NCI-H345 (cell line): ENCODE results near the gene ZHX3.

Experiments used
- DNase-seq: peaks from one replicate; lab custom pipeline; 2025; lab: John Stamatoyannopoulos, UW

ZHX3 gene

DNA sequence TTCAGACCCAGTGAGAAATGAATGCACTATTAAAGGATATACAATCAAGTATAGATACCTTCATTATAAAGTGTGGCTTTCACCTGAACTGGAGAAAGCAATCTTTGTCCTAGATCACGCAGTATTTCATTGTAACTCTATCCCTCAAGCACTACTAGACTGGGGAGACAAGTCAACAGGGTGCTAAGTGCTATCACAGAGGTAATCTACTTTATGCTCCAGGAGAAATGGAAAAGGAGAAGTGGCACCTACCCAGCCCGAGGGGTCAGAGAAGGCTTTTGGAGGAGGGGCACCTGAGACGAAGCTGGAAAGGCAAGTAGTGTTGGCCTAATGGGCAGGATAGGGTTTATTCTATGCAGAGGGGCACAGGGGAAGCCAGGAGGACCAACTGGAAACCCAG, 17.1 kb downstream of the ZHX3 start:
- peak; percentile 20 for DNase-seq

GRCh38 chr20:41299899-41300298, 17.6 kb downstream of the ZHX3 start:
- DNase-seq: no peak

DNA sequence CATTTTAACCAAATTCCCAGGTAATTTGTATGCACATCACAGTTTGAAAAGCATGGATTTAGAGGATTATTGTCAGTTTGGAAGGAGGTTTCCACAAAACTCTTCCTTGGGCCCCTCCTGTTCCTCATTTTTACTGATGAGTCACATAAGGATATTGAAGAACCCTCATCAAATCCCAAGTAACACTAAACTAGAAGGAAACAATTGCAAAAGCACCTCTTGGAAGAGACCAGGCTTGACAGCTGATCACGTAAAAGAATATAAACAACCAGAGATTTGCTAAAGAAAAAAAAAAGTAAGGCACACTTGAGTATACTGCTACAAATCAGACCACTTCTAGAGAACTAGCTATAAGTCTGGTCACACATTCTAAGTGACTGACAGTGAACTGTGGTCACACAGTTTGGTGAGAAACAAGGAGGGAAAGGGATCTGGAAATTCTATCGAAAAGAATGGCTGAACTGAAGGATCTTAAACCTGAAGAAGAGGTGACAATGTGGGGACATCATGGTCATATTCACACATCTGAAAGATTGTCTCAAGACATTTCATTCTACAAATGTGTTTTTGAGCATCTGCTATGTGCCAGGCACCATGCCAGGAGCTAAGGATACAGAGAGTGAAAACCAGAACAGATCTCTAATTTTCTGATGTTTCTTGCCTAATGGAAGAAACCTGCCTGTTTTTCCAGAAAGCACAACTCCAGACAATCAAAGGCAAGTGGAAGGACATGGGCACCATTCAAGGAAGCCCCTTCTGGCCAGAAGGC, 24.1 kb downstream of the ZHX3 start:
- DNase-seq: no peak

DNA sequence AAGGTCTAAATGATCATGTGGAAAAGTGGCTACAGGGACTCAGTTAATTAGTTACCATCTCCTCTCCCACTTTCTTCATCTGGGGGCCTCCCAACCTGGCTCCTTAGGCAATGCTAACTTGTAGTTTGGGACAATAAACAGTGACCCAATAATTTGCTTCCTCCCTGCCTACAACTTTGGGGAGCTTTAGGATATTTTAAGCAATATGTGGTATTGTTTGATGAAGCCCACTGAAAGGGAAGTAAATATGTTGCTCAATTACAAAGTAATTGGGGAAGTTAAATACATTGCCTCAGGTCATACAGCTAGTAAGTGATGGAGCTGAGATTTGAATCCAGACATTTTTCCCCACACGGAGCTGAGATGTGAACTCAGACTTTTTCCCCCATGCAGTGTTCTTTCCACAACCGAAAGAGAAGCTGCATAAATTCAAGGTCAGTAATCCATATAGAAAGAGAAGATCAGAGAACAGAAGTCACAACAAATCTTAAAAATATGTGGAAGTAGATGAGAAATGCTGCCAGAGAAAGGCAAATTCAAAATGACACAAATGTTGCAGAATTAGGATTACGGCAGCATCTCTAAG, 26.6 kb downstream of the ZHX3 start:
- no peak for DNase-seq

GRCh38 chr20:41287327-41287726, 30.2 kb downstream of the ZHX3 start:
- no peak for DNase-seq

GRCh38 chr20:41286240-41286851, 31.2 kb downstream of the ZHX3 start:
- DNase-seq: no peak

- DNase-seq: no peak
These were observed 37.8 kb downstream of the ZHX3 start for GRCh38 chr20:41279546-41280225.

DNA sequence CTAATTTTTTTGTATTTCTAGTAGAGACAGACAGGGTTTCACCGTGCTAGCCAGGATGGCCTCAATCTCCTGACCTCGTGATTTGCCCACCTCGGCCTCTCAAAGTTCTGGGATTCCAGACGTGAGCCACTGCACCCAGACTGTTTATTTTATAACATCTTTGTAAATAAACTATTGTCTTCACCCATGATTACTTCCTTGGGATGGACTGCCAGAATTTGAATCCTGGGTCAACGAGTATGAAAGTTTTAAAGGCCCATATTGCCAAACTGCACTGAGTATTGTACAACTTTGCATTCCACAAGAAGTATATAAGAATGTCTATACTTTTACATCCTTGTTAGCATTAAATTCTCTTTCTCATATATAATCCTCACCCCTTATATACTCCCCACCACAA, 38.6 kb downstream of the ZHX3 start:
- DNase-seq: no peak

GRCh38 chr20:41277049-41277448, 40.5 kb downstream of the ZHX3 start:
- no peak for DNase-seq

DNA sequence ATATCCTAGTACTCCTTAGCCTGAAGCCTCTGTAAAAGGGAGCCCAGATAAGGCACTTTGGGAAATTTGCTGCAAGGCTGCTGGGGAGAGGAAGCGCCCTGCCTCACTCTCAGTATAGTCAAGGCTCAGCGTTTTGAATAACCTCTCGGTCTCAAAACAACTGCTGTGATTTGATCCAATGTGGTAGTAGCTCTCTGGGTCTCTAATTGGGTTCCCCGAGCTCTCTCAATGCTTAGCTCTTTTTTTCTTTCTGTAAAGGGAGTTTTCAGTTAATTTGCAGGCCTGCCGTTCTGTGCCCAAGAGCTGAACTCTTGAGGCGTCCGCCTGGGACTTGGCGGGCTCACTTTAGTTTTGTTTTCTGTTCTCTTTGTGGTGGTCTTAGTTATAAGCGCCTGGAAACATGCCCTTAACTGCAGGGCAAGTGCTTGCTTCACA, 41.2 kb downstream of the ZHX3 start:
- no peak for DNase-seq

GRCh38 chr20:41275301-41275731, 42.2 kb downstream of the ZHX3 start:
- DNase-seq: no peak

DNA sequence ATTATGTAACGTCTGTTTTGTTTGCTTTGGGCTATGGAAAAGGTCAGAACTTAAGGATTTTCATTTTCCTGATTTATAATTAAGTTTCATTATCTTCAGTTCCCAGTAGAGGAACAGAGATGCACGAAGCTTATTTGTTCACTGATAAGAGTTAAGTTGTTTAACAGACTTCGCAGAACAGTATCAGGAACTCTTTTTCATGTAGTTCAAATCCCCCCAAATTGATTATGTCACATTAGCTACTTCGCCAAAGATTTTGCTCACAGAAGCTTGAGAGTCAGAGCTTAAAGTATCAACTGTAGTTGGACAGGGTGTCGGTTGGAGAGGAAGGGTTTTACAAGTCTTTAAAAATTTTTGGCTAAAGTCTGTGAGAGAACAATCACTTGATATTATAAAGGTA, 43.4 kb downstream of the ZHX3 start:
- DNase-seq: no peak

DNA sequence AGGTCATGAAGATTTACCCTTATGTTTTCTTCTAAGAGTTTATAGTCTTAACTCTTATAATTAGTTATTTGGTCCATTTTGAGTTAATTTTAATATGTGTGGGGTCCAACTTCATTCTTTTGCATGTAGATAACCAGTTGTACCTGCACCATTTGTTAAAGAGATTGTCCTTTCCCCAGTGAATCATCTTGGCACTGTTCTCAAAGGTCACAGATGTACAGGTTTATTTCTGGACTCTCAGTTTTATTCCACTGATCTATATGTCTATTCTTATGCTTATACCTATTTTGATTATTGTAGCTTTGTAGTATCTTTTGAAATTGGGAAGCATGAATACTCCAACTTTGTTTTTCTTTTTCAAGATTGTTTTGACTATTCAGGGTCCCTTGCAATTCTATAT, 44.1 kb downstream of the ZHX3 start:
- no peak for DNase-seq

GRCh38 chr20:41272339-41272738, 45.2 kb downstream of the ZHX3 start:
- DNase-seq: no peak

DNA sequence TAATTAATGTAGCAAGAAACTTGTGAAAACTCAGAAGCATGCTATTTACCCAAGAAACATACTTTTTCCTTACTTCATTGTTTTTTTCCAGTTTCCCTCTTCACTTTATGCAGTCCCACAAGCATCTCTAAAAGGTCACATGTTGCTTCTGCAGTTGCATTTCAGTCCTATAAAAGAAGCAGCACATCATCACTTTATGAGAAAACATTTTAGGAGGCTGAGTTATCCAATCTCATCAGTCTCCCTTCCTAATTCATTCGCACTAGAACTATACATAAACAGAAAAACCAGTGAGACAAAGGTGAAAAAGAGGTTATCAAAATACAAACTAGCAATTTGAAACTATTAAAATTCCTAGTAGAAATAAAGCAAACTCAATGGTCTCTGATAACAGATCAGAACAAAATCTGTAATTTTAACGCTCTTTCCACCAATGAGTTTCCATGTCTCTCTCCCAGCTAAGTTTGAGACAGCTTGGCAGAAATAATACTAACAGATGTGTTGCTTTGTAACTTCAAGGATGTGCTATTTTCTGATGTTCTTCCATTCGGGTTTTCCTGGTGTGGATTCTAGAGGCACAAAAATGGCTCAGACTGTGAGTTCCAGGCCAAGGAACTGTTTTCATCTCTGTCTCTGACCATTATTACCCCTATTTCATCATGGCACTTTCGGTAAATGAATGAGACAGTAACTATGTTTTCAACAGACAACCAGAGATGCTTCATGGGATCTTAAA, 48.4 kb downstream of the ZHX3 start:
- DNase-seq: no peak

DNA sequence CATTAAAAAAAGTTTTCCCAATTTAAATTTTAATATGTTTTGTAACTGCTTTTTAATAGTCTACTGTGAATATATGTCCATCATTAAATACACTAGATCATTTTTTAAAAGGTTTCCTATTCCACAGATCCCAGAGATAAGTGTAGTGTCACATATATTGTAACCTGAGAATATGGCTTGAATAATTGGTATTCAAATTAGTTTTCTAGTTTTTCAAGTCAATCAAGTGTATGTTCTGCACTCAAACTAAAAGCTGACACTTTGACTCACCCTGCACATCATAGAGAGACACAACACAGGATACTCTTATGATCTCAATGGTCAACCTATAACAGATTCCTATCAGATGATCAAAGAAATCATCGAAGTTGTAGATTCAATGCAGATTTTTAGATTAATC, 49.1 kb downstream of the ZHX3 start:
- DNase-seq: no peak

DNA sequence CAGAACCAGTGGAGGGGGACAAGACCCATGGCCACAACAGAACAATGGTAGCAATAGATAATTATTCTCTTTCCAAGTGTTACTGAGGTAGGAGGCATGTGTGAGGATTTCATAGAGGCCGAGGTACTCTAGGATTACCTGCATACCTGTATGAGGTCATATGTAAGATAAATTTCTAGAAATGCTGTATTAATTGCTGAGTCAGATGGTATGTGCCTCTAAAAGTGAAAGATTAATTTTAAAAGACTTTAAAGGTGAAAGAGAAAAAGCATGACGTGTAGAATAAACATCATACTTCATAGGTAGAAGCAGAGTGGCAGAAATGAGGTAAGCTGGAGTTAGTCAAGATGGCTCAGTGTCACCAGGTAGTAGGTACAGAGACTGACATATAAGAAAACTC, 51.6 kb downstream of the ZHX3 start:
- no peak for DNase-seq

DNA sequence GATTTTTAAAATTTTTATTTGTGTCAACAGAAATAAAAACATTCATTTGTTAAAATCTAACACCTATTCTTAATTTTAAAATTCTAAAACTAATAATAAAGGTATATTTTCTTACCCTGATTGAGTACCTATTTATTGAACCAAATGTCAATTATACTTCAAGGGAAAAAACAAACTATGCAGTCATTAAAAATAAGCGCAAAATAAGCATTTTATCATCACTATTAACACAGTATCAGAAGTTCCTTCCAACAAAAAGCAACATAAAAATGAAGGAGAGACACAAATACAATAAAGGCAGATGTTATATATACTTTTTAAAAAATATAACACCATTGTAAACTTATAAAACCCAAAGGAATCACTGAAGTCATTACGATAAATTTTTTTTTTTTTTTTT, 52.7 kb downstream of the ZHX3 start:
- DNase-seq: no peak

GRCh38 chr20:41261790-41262717, 55.5 kb downstream of the ZHX3 start:
- no peak for DNase-seq

GRCh38 chr20:41261260-41261659, 56.3 kb downstream of the ZHX3 start:
- DNase-seq: no peak

DNA sequence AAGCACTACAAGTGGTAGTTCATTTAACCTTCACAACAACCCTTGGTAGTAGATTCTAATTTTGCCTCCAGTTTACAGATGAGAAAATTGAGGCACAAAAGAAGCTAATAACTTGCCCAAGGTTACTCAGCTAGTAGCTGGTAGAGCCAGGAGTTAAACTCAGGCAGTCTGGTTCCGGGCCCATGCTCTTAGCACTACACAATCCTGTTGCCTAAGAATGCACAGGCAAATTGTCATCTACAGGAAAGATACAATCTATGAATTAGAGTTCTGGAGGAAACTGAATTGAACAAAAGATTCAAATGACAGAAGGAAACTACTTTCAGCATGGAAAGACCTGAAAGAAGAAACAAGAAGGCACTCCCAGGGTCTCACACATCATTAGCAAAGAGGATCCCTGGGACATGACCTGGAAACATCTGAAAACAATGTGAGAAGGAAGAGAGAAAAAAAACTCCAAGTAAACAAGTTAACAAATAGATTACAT, 56.8 kb downstream of the ZHX3 start:
- no peak for DNase-seq
